ENCODE results near the gene RHOT1.

The RHOT1 gene

DNA sequence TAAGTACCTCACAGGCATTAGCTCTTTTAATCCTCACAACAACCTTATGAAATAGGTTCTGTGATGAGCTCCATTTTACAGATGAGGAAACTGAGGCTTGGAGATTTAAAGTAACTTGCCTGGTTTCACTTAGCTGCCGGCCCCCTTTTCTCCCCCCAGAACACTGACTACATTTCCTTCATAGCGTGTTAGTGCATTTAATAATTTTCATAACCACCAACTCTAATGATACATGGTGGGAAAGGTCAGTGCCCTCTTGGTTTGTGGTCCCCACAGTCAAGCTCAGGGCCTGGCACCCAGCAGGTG is 16.5 kb upstream of the RHOT1 start:
- TF ChIP-seq TCF4 (CRISPR knock-in tag; IDR thresholded peaks at IDR 0.05; ENCODE audit: borderline replicate concordance) (no peak), TSHZ2 (CRISPR knock-in tag; IDR thresholded peaks at IDR 0.05) (no peak), ZNF8 (CRISPR knock-in tag; IDR thresholded peaks at IDR 0.05) (no peak), GLIS3 (CRISPR knock-in tag; IDR thresholded peaks at IDR 0.05) (no peak), CSDC2 (CRISPR knock-in tag; IDR thresholded peaks at IDR 0.05) (no peak), ZFP3 (CRISPR knock-in tag; IDR thresholded peaks at IDR 0.05) (no peak), ZNF70 (CRISPR knock-in tag; IDR thresholded peaks at IDR 0.05) (no peak), TOX (CRISPR knock-in tag; IDR thresholded peaks at IDR 0.05; ENCODE audit: borderline replicate concordance) (no peak), ZFP30 (CRISPR knock-in tag; IDR thresholded peaks at IDR 0.05) (no peak), PPARA (CRISPR knock-in tag; IDR thresholded peaks at IDR 0.05; ENCODE audit: borderline replicate concordance) (no peak), ZNF565 (CRISPR knock-in tag; conservative IDR thresholded peaks at IDR 0.05; ENCODE audit: low read depth) (no peak), ISL1 (CRISPR knock-in tag; IDR thresholded peaks at IDR 0.05) (no peak), BACH2 (CRISPR knock-in tag; IDR thresholded peaks at IDR 0.05; ENCODE audit: borderline replicate concordance) (no peak)
- TF ChIP-seq, protein P1, sequence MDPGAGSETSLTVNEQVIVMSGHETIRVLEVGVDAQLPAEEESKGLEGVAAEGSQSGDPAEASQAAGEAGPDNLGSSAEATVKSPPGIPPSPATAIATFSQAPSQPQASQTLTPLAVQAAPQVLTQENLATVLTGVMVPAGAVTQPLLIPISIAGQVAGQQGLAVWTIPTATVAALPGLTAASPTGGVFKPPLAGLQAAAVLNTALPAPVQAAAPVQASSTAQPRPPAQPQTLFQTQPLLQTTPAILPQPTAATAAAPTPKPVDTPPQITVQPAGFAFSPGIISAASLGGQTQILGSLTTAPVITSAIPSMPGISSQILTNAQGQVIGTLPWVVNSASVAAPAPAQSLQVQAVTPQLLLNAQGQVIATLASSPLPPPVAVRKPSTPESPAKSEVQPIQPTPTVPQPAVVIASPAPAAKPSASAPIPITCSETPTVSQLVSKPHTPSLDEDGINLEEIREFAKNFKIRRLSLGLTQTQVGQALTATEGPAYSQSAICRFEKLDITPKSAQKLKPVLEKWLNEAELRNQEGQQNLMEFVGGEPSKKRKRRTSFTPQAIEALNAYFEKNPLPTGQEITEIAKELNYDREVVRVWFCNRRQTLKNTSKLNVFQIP (CRISPR knock-in tag; IDR thresholded peaks at IDR 0.05; ENCODE audit: borderline replicate concordance, low read depth) = no peak
- TF ChIP-seq, protein P2, sequence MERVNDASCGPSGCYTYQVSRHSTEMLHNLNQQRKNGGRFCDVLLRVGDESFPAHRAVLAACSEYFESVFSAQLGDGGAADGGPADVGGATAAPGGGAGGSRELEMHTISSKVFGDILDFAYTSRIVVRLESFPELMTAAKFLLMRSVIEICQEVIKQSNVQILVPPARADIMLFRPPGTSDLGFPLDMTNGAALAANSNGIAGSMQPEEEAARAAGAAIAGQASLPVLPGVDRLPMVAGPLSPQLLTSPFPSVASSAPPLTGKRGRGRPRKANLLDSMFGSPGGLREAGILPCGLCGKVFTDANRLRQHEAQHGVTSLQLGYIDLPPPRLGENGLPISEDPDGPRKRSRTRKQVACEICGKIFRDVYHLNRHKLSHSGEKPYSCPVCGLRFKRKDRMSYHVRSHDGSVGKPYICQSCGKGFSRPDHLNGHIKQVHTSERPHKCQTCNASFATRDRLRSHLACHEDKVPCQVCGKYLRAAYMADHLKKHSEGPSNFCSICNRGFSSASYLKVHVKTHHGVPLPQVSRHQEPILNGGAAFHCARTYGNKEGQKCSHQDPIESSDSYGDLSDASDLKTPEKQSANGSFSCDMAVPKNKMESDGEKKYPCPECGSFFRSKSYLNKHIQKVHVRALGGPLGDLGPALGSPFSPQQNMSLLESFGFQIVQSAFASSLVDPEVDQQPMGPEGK (CRISPR knock-in tag; IDR thresholded peaks at IDR 0.05; ENCODE audit: borderline replicate concordance) = no peak
- ATAC-seq = no peak

DNA sequence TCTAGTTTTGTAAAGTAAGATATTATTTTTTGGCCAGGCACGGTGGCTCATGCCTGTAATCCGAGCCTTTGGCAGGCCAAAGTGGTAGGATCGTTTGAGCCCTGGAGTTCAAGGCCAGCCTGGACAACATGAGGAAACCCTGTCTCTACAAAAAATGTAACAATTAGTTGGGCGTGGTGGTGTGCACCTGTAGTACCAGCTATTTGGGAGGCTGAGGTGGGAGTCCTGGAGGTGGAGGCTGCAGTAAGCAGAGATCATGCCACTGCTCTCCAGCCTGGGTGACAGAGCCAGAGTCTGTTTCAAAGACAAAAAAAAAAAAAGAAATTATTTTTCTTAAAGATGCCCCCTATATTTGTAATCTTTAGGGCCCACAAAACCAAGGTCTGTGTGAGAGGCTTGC is 16.0 kb upstream of the RHOT1 start:
- no peak for ATAC-seq
- TF ChIP-seq ZFP30 (CRISPR knock-in tag; IDR thresholded peaks at IDR 0.05) (no peak), TSHZ2 (CRISPR knock-in tag; IDR thresholded peaks at IDR 0.05) (no peak), CSRNP3 (CRISPR knock-in tag; IDR thresholded peaks at IDR 0.05) (no peak), TCF4 (CRISPR knock-in tag; IDR thresholded peaks at IDR 0.05; ENCODE audit: borderline replicate concordance) (no peak), RARB (CRISPR knock-in tag; IDR thresholded peaks at IDR 0.05) (no peak), ZNF565 (CRISPR knock-in tag; conservative IDR thresholded peaks at IDR 0.05; ENCODE audit: low read depth) (no peak)

DNA sequence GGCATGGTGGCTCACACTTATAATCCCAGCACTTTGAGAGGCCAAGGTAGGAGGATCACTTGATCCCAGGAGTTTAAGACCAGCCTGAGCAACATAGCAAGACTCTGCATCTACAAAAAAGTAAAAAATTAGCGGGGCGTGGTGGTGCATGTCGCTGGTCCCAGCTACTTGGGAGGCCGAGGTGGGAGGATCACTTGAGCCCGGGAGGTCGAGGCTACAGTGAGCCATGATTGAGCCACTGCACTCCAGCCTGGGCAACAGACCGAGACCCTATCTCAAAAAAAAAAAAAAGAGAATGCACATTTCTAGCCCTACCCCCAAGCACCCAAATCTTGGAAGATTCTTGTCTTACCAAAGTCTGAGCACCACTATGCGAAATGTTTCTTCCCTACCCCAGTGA is 15.6 kb upstream of the RHOT1 start:
- ATAC-seq = no peak
- TF ChIP-seq CREB5 (CRISPR knock-in tag; IDR thresholded peaks at IDR 0.05; ENCODE audit: low read depth) = no peak
- no peak for TF ChIP-seq ESRRG (CRISPR knock-in tag; IDR thresholded peaks at IDR 0.05)
- no peak for TF ChIP-seq ZNF8 (CRISPR knock-in tag; IDR thresholded peaks at IDR 0.05)
- TF ChIP-seq CSRNP3 (CRISPR knock-in tag; IDR thresholded peaks at IDR 0.05) = no peak
- TF ChIP-seq TOX (CRISPR knock-in tag; IDR thresholded peaks at IDR 0.05; ENCODE audit: borderline replicate concordance) = no peak
- TF ChIP-seq RARB (CRISPR knock-in tag; IDR thresholded peaks at IDR 0.05) = no peak
- TF ChIP-seq ZFP30 (CRISPR knock-in tag; IDR thresholded peaks at IDR 0.05) = no peak
- no peak for TF ChIP-seq SNAI2 (CRISPR knock-in tag; IDR thresholded peaks at IDR 0.05)
- no peak for TF ChIP-seq BACH2 (CRISPR knock-in tag; IDR thresholded peaks at IDR 0.05; ENCODE audit: borderline replicate concordance)
- no peak for TF ChIP-seq GLIS3 (CRISPR knock-in tag; IDR thresholded peaks at IDR 0.05)
- TF ChIP-seq OSR1 (CRISPR knock-in tag; IDR thresholded peaks at IDR 0.05) = no peak
- TF ChIP-seq TCF4 (CRISPR knock-in tag; IDR thresholded peaks at IDR 0.05; ENCODE audit: borderline replicate concordance) = no peak
- TF ChIP-seq, protein P2 (CRISPR knock-in tag; IDR thresholded peaks at IDR 0.05; ENCODE audit: borderline replicate concordance) = no peak
- no peak for TF ChIP-seq PPARA (CRISPR knock-in tag; IDR thresholded peaks at IDR 0.05; ENCODE audit: borderline replicate concordance)

Data from SK-N-SH treated with all-trans-retinoic acid at 6 μM for 48 hours (cell line).